Aorta (tissue), 5 donors: ENCODE data around the gene CACNA1S. TPM values are rescaled to one million over a fixed set of nuclear protein-coding genes. Genes with fewer than 3 reads are reported as not detected.

Experiments
- ATAC-seq: fragments of 200-7000 bp; cut with Tn5 transposase; one replicate; pipeline ENCODE4 v1.9.1; 2022; ENCODE audit warnings: moderate library complexity; ENCODE audit not compliant: low FRiP score
- DNase-seq, 2 donors: peaks; one replicate each; pipeline ENCODE4 v3.0.0-alpha.2; 2020
- H3K27ac ChIP-seq, 2 donors: one replicate each; pipeline ENCODE4 v1.5.1; 2013; ENCODE audit warnings: low read length in 2 of 2, mild to moderate bottlenecking in 2 of 2, moderate library complexity in 2 of 2, control low read depth in 1 of 2, inconsistent platforms in 1 of 2, low read depth in 1 of 2
- H3K27me3 ChIP-seq, 2 donors: one replicate each; pipeline ENCODE4 v1.6.1; 2013; ENCODE audit warnings: control low read depth in 1 of 2, low read length in 1 of 2, mild to moderate bottlenecking in 1 of 2, moderate library complexity in 1 of 2; ENCODE audit not compliant: insufficient read depth in 2 of 2, control insufficient read depth in 1 of 2
- H3K36me3 ChIP-seq, 2 donors: one replicate each; pipeline ENCODE4 v1.6.1; 2013; ENCODE audit warnings: control low read depth in 1 of 2, low read length in 1 of 2, mild to moderate bottlenecking in 1 of 2; ENCODE audit not compliant: insufficient read depth in 2 of 2, control insufficient read depth in 1 of 2
- H3K4me1 ChIP-seq, 2 donors: one replicate each; pipeline ENCODE4 v1.6.1; 2013; ENCODE audit warnings: low read length in 2 of 2, control low read depth in 1 of 2, mild to moderate bottlenecking in 1 of 2, moderate library complexity in 1 of 2; ENCODE audit not compliant: insufficient read depth in 2 of 2, control insufficient read depth in 1 of 2
- H3K4me3 ChIP-seq, 2 donors: one replicate each; pipeline ENCODE4 v1.5.1; 2013; ENCODE audit warnings: low read length in 2 of 2, control low read depth in 1 of 2, mild to moderate bottlenecking in 1 of 2
- H3K9me3 ChIP-seq: one replicate; pipeline ENCODE4 v1.6.1; 2013; ENCODE audit warnings: mild to moderate bottlenecking, low read length; ENCODE audit not compliant: control insufficient read depth
- WGBS, 2 donors: extraction: QIAGEN DNeasy Blood & Tissue Kit; methylation state at CpG; one replicate each; pipeline ENCODE4 v1.1.7; 2013; 5-methylcytosine and 5-hydroxymethylcytosine counted together
- intact Hi-C, 2 donors: fragments of 100-400 bp; cut with DNase I; formaldehyde crosslinking; loops; one replicate each; pipeline versions ENCODE4 v1.14.2 to v1.15.0; 2022
- polyA plus RNA-seq, 2 donors: library from polyadenylated mRNA; stranded (reverse); fragments of 200-250 nt; gene quantifications; one replicate each; pipeline ENCODE4 v1.2.3, GENCODE V29; 2013
- total RNA-seq, 2 donors: library from RNA; stranded (reverse); fragmentation: NEBNext Ultra II Directional; extraction: Animal tissue kit (Norgen Biotek cat#: 25700); gene quantifications; one replicate each; pipeline ENCODE4 v1.2.1, GENCODE V29; 2021
- donor health status: healthy with polysubstance abuse.
- donor health status: Bipolar disorder and iron deficiency.
- donor health status: DM: no; HTN: no; CAD: no.
- donor health status: DM: no; HTN: no; CAD: no.
- donor health status: DM: yes; HTN: yes; CAD: no.

CACNA1S gene
- total and polyA plus RNA-seq, 4 donors, result not detected

GRCh38 chr1:201061886-201062285, 50.3 kb downstream of the CACNA1S start:
- Histone ChIP-seq H3K9me3 (no peaks in the 10 kb centered on the region), H3K27ac (no peak overlapping the region), H3K36me3 (no peaks in the 10 kb centered on the region), H3K27me3 (no peaks in the 10 kb centered on the region), H3K4me1 (no peaks in the 10 kb centered on the region), H3K4me3 (no peak overlapping the region)
- ATAC-seq, result no peak
- intact Hi-C loops, result no loop called here
- WGBS, 2 donors, result 97 to 99% methylated on average over 9 to 12 of the region's 12 CpGs
- no peak for DNase-seq

GRCh38 chr1:201061049-201061448, 51.2 kb downstream of the CACNA1S start:
- no peaks in the 10 kb centered on the region for H3K4me1 ChIP-seq
- no peaks in the 10 kb centered on the region for H3K36me3 ChIP-seq
- DNase-seq, result no peak
- no peak overlapping the region for H3K27ac ChIP-seq
- H3K4me3 ChIP-seq, result no peak overlapping the region
- H3K9me3 ChIP-seq, result no peaks in the 10 kb centered on the region
- intact Hi-C loops, result no loop called here
- no peaks in the 10 kb centered on the region for H3K27me3 ChIP-seq
- 83 to 87% methylated on average over 4 of the region's 4 CpGs for WGBS, 2 donors
- ATAC-seq, result no peak

- Histone ChIP-seq H3K4me1 (no peaks in the 10 kb centered on the region), H3K4me3 (no peak overlapping the region), H3K27ac (no peak overlapping the region), H3K36me3 (no peaks in the 10 kb centered on the region), H3K9me3 (no peaks in the 10 kb centered on the region), H3K27me3 (no peaks in the 10 kb centered on the region)
- DNase-seq, result no peak
- intact Hi-C loops, result no loop called here
- WGBS, 2 donors, result 94 to 95% methylated on average over 4 of the region's 4 CpGs
- ATAC-seq, result no peak
Measured at GRCh38 chr1:201060586-201060985, 51.6 kb downstream of the CACNA1S start.

GRCh38 chr1:201059871-201060555, 52.2 kb downstream of the CACNA1S start:
- Histone ChIP-seq H3K36me3 (no peaks in the 10 kb centered on the region), H3K4me1 (no peaks in the 10 kb centered on the region), H3K9me3 (no peaks in the 10 kb centered on the region), H3K4me3 (no peak overlapping the region), H3K27ac (no peak overlapping the region), H3K27me3 (no peaks in the 10 kb centered on the region)
- WGBS, 2 donors, result 50 to 63% methylated on average over 5 of the region's 5 CpGs
- intact Hi-C loops, result no loop called here
- no peak for ATAC-seq
- DNase-seq, result no peak

- no peaks in the 10 kb centered on the region for H3K4me1 ChIP-seq
- no peak for ATAC-seq
- no peaks in the 10 kb centered on the region for H3K9me3 ChIP-seq
- no peak for DNase-seq
- no peak overlapping the region for H3K27ac ChIP-seq
- no peaks in the 10 kb centered on the region for H3K27me3 ChIP-seq
- intact Hi-C loops, result no loop called here
- no peak overlapping the region for H3K4me3 ChIP-seq
- WGBS, 2 donors, result 94 to 97% methylated on average over 3 of the region's 3 CpGs
- no peaks in the 10 kb centered on the region for H3K36me3 ChIP-seq
Measured at GRCh38 chr1:201059401-201059800, 52.8 kb downstream of the CACNA1S start.

GRCh38 chr1:201054091-201054543, 58.1 kb downstream of the CACNA1S start:
- Histone ChIP-seq H3K4me3 (no peak overlapping the region), H3K9me3 (no peaks in the 10 kb centered on the region), H3K4me1 (no peaks in the 10 kb centered on the region), H3K27ac (no peak overlapping the region), H3K36me3 (no peaks in the 10 kb centered on the region), H3K27me3 (no peaks in the 10 kb centered on the region)
- intact Hi-C loops, result no loop called here
- 12 to 16% methylated on average over 10 of the region's 10 CpGs for WGBS, 2 donors
- DNase-seq (no peak), ATAC-seq (no peak)

GRCh38 chr1:201053155-201053860, 58.9 kb downstream of the CACNA1S start:
- WGBS, 2 donors, result 96% methylated on average over 20 to 22 of the region's 22 CpGs
- intact Hi-C loops, result no loop called here
- no peaks in the 10 kb centered on the region for H3K27me3 ChIP-seq
- no peak for ATAC-seq
- no peaks in the 10 kb centered on the region for H3K9me3 ChIP-seq
- H3K27ac ChIP-seq, result no peak overlapping the region
- H3K4me1 ChIP-seq, result no peaks in the 10 kb centered on the region
- no peak for DNase-seq
- H3K36me3 ChIP-seq, result no peaks in the 10 kb centered on the region
- no peak overlapping the region for H3K4me3 ChIP-seq

- Histone ChIP-seq H3K36me3 (no peaks in the 10 kb centered on the region), H3K27ac (no peak overlapping the region), H3K27me3 (no peaks in the 10 kb centered on the region), H3K9me3 (no peaks in the 10 kb centered on the region), H3K4me1 (no peaks in the 10 kb centered on the region), H3K4me3 (no peak overlapping the region)
- intact Hi-C loops, result no loop called here
- ATAC-seq (no peak), DNase-seq (no peak)
- 85 to 95% methylated on average over 2 of the region's 2 CpGs for WGBS, 2 donors
Measured at GRCh38 chr1:201051399-201051798, 60.8 kb downstream of the CACNA1S start.
